Breast epithelium (tissue), 3 donors: ENCODE results near the gene UNKL.

Experiments
- CTCF ChIP-seq, 3 donors: fragments of 450-650 bp; IDR thresholded peaks; one replicate each; pipeline ENCODE4 v1.5.1; 2016 to 2017; ENCODE audit warnings: antibody characterized with exemption in 3 of 3, mild to moderate bottlenecking in 3 of 3, moderate library complexity in 3 of 3
- POLR2A ChIP-seq: fragments of 450-650 bp; IDR thresholded peaks from one replicate; pipeline ENCODE4 v1.6.1; 2016; ENCODE audit warnings: antibody characterized with exemption, mild to moderate bottlenecking, moderate library complexity
- POLR2AphosphoS5 ChIP-seq, 3 donors: sonication (generic); formaldehyde crosslinking; IDR thresholded peaks; one replicate each; pipeline ENCODE4 v1.6.1; 2017; ENCODE audit warnings: antibody characterized with exemption in 3 of 3

DNA sequence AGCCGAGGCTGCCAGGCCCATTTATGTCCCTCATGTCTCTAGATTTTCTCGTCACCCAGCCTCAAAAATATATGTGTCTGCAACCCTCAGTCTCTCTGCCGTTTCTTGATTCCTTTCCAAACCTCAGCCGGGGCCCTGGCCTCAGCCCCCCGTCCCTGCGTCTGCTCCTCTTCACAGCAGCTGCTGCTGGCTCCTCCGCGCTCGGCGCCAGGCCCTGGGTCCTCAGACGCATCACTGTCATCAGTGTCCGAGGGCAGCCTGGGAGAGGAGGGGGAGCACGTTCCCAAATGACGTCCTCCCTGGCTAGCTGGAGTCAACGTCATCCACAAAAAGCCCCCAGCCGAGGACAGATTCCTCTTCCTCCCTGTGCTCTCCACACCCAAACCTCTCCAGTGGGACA lies 65.2 kb downstream of the UNKL start:
- no peak for TF ChIP-seq CTCF (IDR thresholded peaks at IDR 0.05)
- no peak for TF ChIP-seq POLR2A
- no peak for TF ChIP-seq POLR2AphosphoS5 (IDR thresholded peaks at IDR 0.05)
